MM.1S (cell line): ENCODE results near the gene SYNE1.

Source experiments
- DNase-seq: peaks from one replicate; pipeline ENCODE4 v3.0.0-alpha.2; 2015
- H2AFZ ChIP-seq: fragments of 300-600 bp; sonication (generic); 2 replicates; pipeline ENCODE4 v1.6.0; 2016; ENCODE audit warnings: antibody characterized with exemption, low read length
- H3F3A ChIP-seq: fragments of 300-600 bp; sonication (generic); 2 replicates; pipeline ENCODE4 v1.6.1; 2016; ENCODE audit warnings: mild to moderate bottlenecking, antibody characterized with exemption, low read length, moderate library complexity, mixed read lengths; ENCODE audit not compliant: insufficient read depth
- H3K27ac ChIP-seq: fragments of 300-600 bp; sonication (generic); 2 replicates; pipeline ENCODE4 v1.5.1; 2016; ENCODE audit warnings: mild to moderate bottlenecking, low read length
- H3K27me3 ChIP-seq: fragments of 300-600 bp; sonication (generic); replicated peaks from 2 replicates; pipeline ENCODE4 v1.6.0; 2016; ENCODE audit warnings: low read length; ENCODE audit not compliant: insufficient read depth
- H3K36me3 ChIP-seq: fragments of 300-600 bp; sonication (generic); replicated peaks from 2 replicates; pipeline ENCODE4 v1.6.1; 2016; ENCODE audit warnings: mild to moderate bottlenecking, low read length, mixed read lengths; ENCODE audit not compliant: insufficient read depth
- H3K4me1 ChIP-seq: fragments of 300-600 bp; sonication (generic); 2 replicates; pipeline ENCODE4 v1.6.1; 2016; ENCODE audit warnings: low read length, mixed read lengths
- H3K4me2 ChIP-seq: fragments of 300-600 bp; sonication (generic); 2 replicates; pipeline ENCODE4 v1.6.0; 2016; ENCODE audit warnings: low read depth, low read length
- H3K4me3 ChIP-seq: fragments of 300-600 bp; sonication (generic); 2 replicates; pipeline ENCODE4 v1.5.1; 2016; ENCODE audit warnings: low read length, mixed read lengths
- H3K79me2 ChIP-seq: fragments of 300-600 bp; sonication (generic); 2 replicates; pipeline ENCODE4 v1.6.1; 2016; ENCODE audit warnings: mixed run types, low read length, mixed read lengths
- H3K9ac ChIP-seq: fragments of 300-600 bp; sonication (generic); 2 replicates; pipeline ENCODE4 v1.6.1; 2016; ENCODE audit warnings: low read length, mixed read lengths
- H3K9me2 ChIP-seq: fragments of 300-600 bp; sonication (generic); replicated peaks from 2 replicates; pipeline ENCODE4 v1.6.1; 2016; ENCODE audit warnings: mild to moderate bottlenecking, low read length, mixed read lengths; ENCODE audit not compliant: insufficient read depth
- H3K9me3 ChIP-seq: fragments of 300-600 bp; sonication (generic); replicated peaks from 2 replicates; pipeline ENCODE4 v1.6.1; 2016; ENCODE audit warnings: mild to moderate bottlenecking, low read length, mixed read lengths; ENCODE audit not compliant: insufficient read depth
- H4K20me1 ChIP-seq: fragments of 300-600 bp; sonication (generic); 2 replicates; pipeline ENCODE4 v1.6.1; 2016; ENCODE audit warnings: mild to moderate bottlenecking, low read length, moderate library complexity, mixed read lengths; ENCODE audit not compliant: insufficient read depth
- CTCF ChIP-seq: fragments of 300-600 bp; sonication (generic); IDR thresholded peaks from 2 replicates; pipeline ENCODE4 v1.5.1; 2016; ENCODE audit warnings: antibody characterized with exemption, low read length, mixed read lengths
- EZH2 ChIP-seq: fragments of 300-600 bp; sonication (generic); optimal IDR thresholded peaks from 2 replicates; pipeline ENCODE3; 2017; ENCODE audit warnings: low read depth, mild to moderate bottlenecking, antibody characterized with exemption, low read length, mixed read lengths
- EZH2phosphoT487 ChIP-seq: fragments of 300-600 bp; sonication (generic); IDR thresholded peaks from 2 replicates; pipeline ENCODE4 v1.6.1; 2018; ENCODE audit warnings: antibody characterized with exemption, low read length

SYNE1 gene

GRCh38 chr6:152463164-152463563 lies 174.0 kb downstream of the SYNE1 start:
- no peak overlapping the region for H3K9ac ChIP-seq
- no peak for TF ChIP-seq CTCF
- TF ChIP-seq EZH2phosphoT487: no peak
- TF ChIP-seq EZH2: no peak
- H3K9me3 ChIP-seq: no peaks in the 10 kb centered on the region
- H3K36me3 ChIP-seq: no peaks in the 10 kb centered on the region
- no peaks in the 10 kb centered on the region for H3K9me2 ChIP-seq
- no peak overlapping the region for H2AFZ ChIP-seq
- no peak overlapping the region for H3K4me3 ChIP-seq
- H3K27me3 ChIP-seq: no peaks in the 10 kb centered on the region
- no peaks in the 10 kb centered on the region for H3K4me1 ChIP-seq
- H4K20me1 ChIP-seq: no peaks in the 10 kb centered on the region
- H3K79me2 ChIP-seq: no peaks in the 10 kb centered on the region
- H3K4me2 ChIP-seq: no peak overlapping the region
- H3K27ac ChIP-seq: no peak overlapping the region
- no peaks in the 10 kb centered on the region for H3F3A ChIP-seq
- no peak for DNase-seq

GRCh38 chr6:152462716-152463115 lies 174.4 kb downstream of the SYNE1 start:
- Histone ChIP-seq H3K9ac (no peak overlapping the region), H4K20me1 (no peaks in the 10 kb centered on the region), H3F3A (no peaks in the 10 kb centered on the region), H3K4me1 (no peaks in the 10 kb centered on the region), H2AFZ (no peak overlapping the region), H3K4me2 (no peak overlapping the region), H3K9me2 (no peaks in the 10 kb centered on the region), H3K9me3 (no peaks in the 10 kb centered on the region), H3K36me3 (no peaks in the 10 kb centered on the region), H3K27me3 (no peaks in the 10 kb centered on the region), H3K79me2 (no peaks in the 10 kb centered on the region), H3K4me3 (no peak overlapping the region), H3K27ac (no peak overlapping the region)
- TF ChIP-seq EZH2phosphoT487 (no peak), CTCF (no peak), EZH2 (no peak)
- DNase-seq: no peak

- H3K27me3 ChIP-seq: no peaks in the 10 kb centered on the region
- H3K79me2 ChIP-seq: no peaks in the 10 kb centered on the region
- DNase-seq: no peak
- H3K36me3 ChIP-seq: no peaks in the 10 kb centered on the region
- H4K20me1 ChIP-seq: no peaks in the 10 kb centered on the region
- no peaks in the 10 kb centered on the region for H3K4me1 ChIP-seq
- no peak overlapping the region for H3K9ac ChIP-seq
- no peak overlapping the region for H3K4me2 ChIP-seq
- no peak for TF ChIP-seq EZH2
- no peak for TF ChIP-seq EZH2phosphoT487
- no peak for TF ChIP-seq CTCF
- H3K9me3 ChIP-seq: no peaks in the 10 kb centered on the region
- H2AFZ ChIP-seq: no peak overlapping the region
- H3K27ac ChIP-seq: no peak overlapping the region
- H3K9me2 ChIP-seq: no peaks in the 10 kb centered on the region
- H3K4me3 ChIP-seq: no peak overlapping the region
- H3F3A ChIP-seq: no peaks in the 10 kb centered on the region
These were observed 175.6 kb downstream of the SYNE1 start for GRCh38 chr6:152461556-152461955.
